ENCODE measurements around the gene THAP2. TPM values are rescaled to one million over a fixed set of nuclear protein-coding genes. Genes with fewer than 3 reads are reported as not detected.
A peak's percentile ranks its signal among the peaks of the same experiment; 100 is the strongest.

The THAP2 gene
- total RNA-seq, 1 donor = 3.3 TPM

GRCh38 chr12:71718611-71719010 lies 54.5 kb downstream of the THAP2 start:
- H3K9me3 ChIP-seq (ENCODE audit: low read depth, low read length) = no peaks in the 10 kb centered on the region
- no peaks in the 10 kb centered on the region for H4K20me1 ChIP-seq (ENCODE audit: insufficient read depth, low read length)
- H3K27me3 ChIP-seq (ENCODE audit: insufficient read depth, low read length) = no peaks in the 10 kb centered on the region
- TF ChIP-seq CTCF (IDR thresholded peaks at IDR 0.05; ENCODE audit: extremely low read depth, low read depth, low read length) = no peak
- no peaks in the 10 kb centered on the region for H3K4me1 ChIP-seq (ENCODE audit: insufficient read depth, low read length)
- no peak overlapping the region for H3K4me2 ChIP-seq (ENCODE audit: insufficient read depth, low read length)
- no peak overlapping the region for H2AFZ ChIP-seq (ENCODE audit: low read length)
- DNase-seq (ENCODE audit: insufficient read length, low spot score, missing footprints) = no peak
- no peak overlapping the region for H3K27ac ChIP-seq (ENCODE audit: low read depth, low read length)
- no peaks in the 10 kb centered on the region for H3K36me3 ChIP-seq (ENCODE audit: insufficient read depth, low read length)
- no peaks in the 10 kb centered on the region for H3K79me2 ChIP-seq (ENCODE audit: insufficient read depth, low read length)
- no peak overlapping the region for H3K4me3 ChIP-seq (ENCODE audit: insufficient read depth, low read length)

GRCh38 chr12:71719647-71720370 lies 55.7 kb downstream of the THAP2 start:
- DNase-seq (ENCODE audit: insufficient read length, low spot score, missing footprints) = no peak
- Histone ChIP-seq H3K36me3 (ENCODE audit: insufficient read depth, low read length) (no peaks in the 10 kb centered on the region), H3K4me1 (ENCODE audit: insufficient read depth, low read length) (no peaks in the 10 kb centered on the region), H4K20me1 (ENCODE audit: insufficient read depth, low read length) (no peaks in the 10 kb centered on the region), H3K4me2 (ENCODE audit: insufficient read depth, low read length) (no peak overlapping the region), H3K79me2 (ENCODE audit: insufficient read depth, low read length) (no peaks in the 10 kb centered on the region), H3K27me3 (ENCODE audit: insufficient read depth, low read length) (no peaks in the 10 kb centered on the region), H3K27ac (ENCODE audit: low read depth, low read length) (no peak overlapping the region), H2AFZ (ENCODE audit: low read length) (no peak overlapping the region), H3K4me3 (ENCODE audit: insufficient read depth, low read length) (no peak overlapping the region), H3K9me3 (ENCODE audit: low read depth, low read length) (no peaks in the 10 kb centered on the region)
- TF ChIP-seq CTCF (IDR thresholded peaks at IDR 0.05; ENCODE audit: extremely low read depth, low read depth, low read length) = no peak

- H3K4me3 ChIP-seq (ENCODE audit: insufficient read depth, low read length) = no peak overlapping the region
- no peak overlapping the region for H3K4me2 ChIP-seq (ENCODE audit: insufficient read depth, low read length)
- no peaks in the 10 kb centered on the region for H3K27me3 ChIP-seq (ENCODE audit: insufficient read depth, low read length)
- DNase-seq (ENCODE audit: insufficient read length, low spot score, missing footprints) = no peak
- H3K79me2 ChIP-seq (ENCODE audit: insufficient read depth, low read length) = no peaks in the 10 kb centered on the region
- no peaks in the 10 kb centered on the region for H3K4me1 ChIP-seq (ENCODE audit: insufficient read depth, low read length)
- no peaks in the 10 kb centered on the region for H3K9me3 ChIP-seq (ENCODE audit: low read depth, low read length)
- TF ChIP-seq CTCF (IDR thresholded peaks at IDR 0.05; ENCODE audit: extremely low read depth, low read depth, low read length) = no peak
- H3K27ac ChIP-seq (ENCODE audit: low read depth, low read length) = no peak overlapping the region
- no peak overlapping the region for H2AFZ ChIP-seq (ENCODE audit: low read length)
- no peaks in the 10 kb centered on the region for H3K36me3 ChIP-seq (ENCODE audit: insufficient read depth, low read length)
- no peaks in the 10 kb centered on the region for H4K20me1 ChIP-seq (ENCODE audit: insufficient read depth, low read length)
Observed at GRCh38 chr12:71721783-71722505, 57.8 kb downstream of the THAP2 start.

- Histone ChIP-seq H3K79me2 (ENCODE audit: insufficient read depth, low read length) (no peaks in the 10 kb centered on the region), H3K9me3 (ENCODE audit: low read depth, low read length) (no peaks in the 10 kb centered on the region), H3K27me3 (ENCODE audit: insufficient read depth, low read length) (no peaks in the 10 kb centered on the region), H3K36me3 (ENCODE audit: insufficient read depth, low read length) (no peaks in the 10 kb centered on the region), H3K4me2 (ENCODE audit: insufficient read depth, low read length) (no peak overlapping the region), H3K4me1 (ENCODE audit: insufficient read depth, low read length) (no peaks in the 10 kb centered on the region), H3K4me3 (ENCODE audit: insufficient read depth, low read length) (no peak overlapping the region), H4K20me1 (ENCODE audit: insufficient read depth, low read length) (no peaks in the 10 kb centered on the region), H2AFZ (ENCODE audit: low read length) (peak overlapping the region; percentile 56), H3K27ac (ENCODE audit: low read depth, low read length) (no peak overlapping the region)
- TF ChIP-seq CTCF (IDR thresholded peaks at IDR 0.05; ENCODE audit: extremely low read depth, low read depth, low read length) = no peak
- no peak for DNase-seq (ENCODE audit: insufficient read length, low spot score, missing footprints)
Observed at GRCh38 chr12:71725011-71725410, 60.9 kb downstream of the THAP2 start.

All from osteoblast (primary cell).